ENCODE data around the gene SLC16A7.
"Not testable (repeated sequence)": the region's sequence is repeated elsewhere in the genome, so short reads cannot be mapped to it uniquely, and the experiment has no call there.

SLC16A7 gene

GRCh38 chr12:59736359-59736758 lies 140.5 kb downstream of the SLC16A7 start:
- no peak for DNase-seq (ENCODE audit: low spot score)

GRCh38 chr12:59736786-59737185 lies 141.0 kb downstream of the SLC16A7 start:
- DNase-seq (ENCODE audit: low spot score) = no peak

GRCh38 chr12:59737725-59738463 lies 142.1 kb downstream of the SLC16A7 start:
- no peak for DNase-seq (ENCODE audit: low spot score)

GRCh38 chr12:59742841-59743240 lies 147.0 kb downstream of the SLC16A7 start:
- no peak for DNase-seq (ENCODE audit: low spot score)

GRCh38 chr12:59744564-59744963 lies 148.7 kb downstream of the SLC16A7 start:
- no peak for DNase-seq (ENCODE audit: low spot score)

GRCh38 chr12:59751091-59751490 lies 155.3 kb downstream of the SLC16A7 start:
- DNase-seq (ENCODE audit: low spot score) = not testable (repeated sequence)

GRCh38 chr12:59761542-59761941 lies 165.7 kb downstream of the SLC16A7 start:
- DNase-seq (ENCODE audit: low spot score) = no peak

- no peak for DNase-seq (ENCODE audit: low spot score)
Observed at GRCh38 chr12:59763835-59764234, 168.0 kb downstream of the SLC16A7 start.

GRCh38 chr12:59768031-59768430 lies 172.2 kb downstream of the SLC16A7 start:
- DNase-seq (ENCODE audit: low spot score) = no peak

- peak; percentile 85 for DNase-seq (ENCODE audit: low spot score)
Observed at GRCh38 chr12:59780605-59781135, 184.8 kb downstream of the SLC16A7 start.

GRCh38 chr12:59787610-59788009 lies 191.8 kb downstream of the SLC16A7 start:
- no peak for DNase-seq (ENCODE audit: low spot score)

- no peak for DNase-seq (ENCODE audit: low spot score)
Observed at GRCh38 chr12:59792647-59793046, 196.8 kb downstream of the SLC16A7 start.

- DNase-seq (ENCODE audit: low spot score) = no peak
Observed at GRCh38 chr12:59803735-59804134, 207.9 kb downstream of the SLC16A7 start.

GRCh38 chr12:59808317-59808910 lies 212.6 kb downstream of the SLC16A7 start:
- peak; percentile 50 for DNase-seq (ENCODE audit: low spot score)

- DNase-seq (ENCODE audit: low spot score) = no peak
Observed at GRCh38 chr12:59811991-59812390, 216.2 kb downstream of the SLC16A7 start.

GRCh38 chr12:59812716-59813115 lies 216.9 kb downstream of the SLC16A7 start:
- DNase-seq (ENCODE audit: low spot score) = no peak

GRCh38 chr12:59820594-59821011 lies 224.8 kb downstream of the SLC16A7 start:
- no peak for DNase-seq (ENCODE audit: low spot score)

GRCh38 chr12:59823567-59823966 lies 227.7 kb downstream of the SLC16A7 start:
- DNase-seq (ENCODE audit: low spot score) = no peak

- DNase-seq (ENCODE audit: low spot score) = no peak
Observed at GRCh38 chr12:59827767-59828166, 231.9 kb downstream of the SLC16A7 start.

GRCh38 chr12:59828521-59828920 lies 232.7 kb downstream of the SLC16A7 start:
- no peak for DNase-seq (ENCODE audit: low spot score)

- no peak for DNase-seq (ENCODE audit: low spot score)
Observed at GRCh38 chr12:59833408-59833807, 237.6 kb downstream of the SLC16A7 start.

- peak; percentile 37 for DNase-seq (ENCODE audit: low spot score)
Observed at GRCh38 chr12:59834659-59835474, 239.0 kb downstream of the SLC16A7 start.

Data from pons (tissue), 1 donor.